Lung (tissue), 12 donors: Measurements from ENCODE around the gene ATP2B2. TPM values are rescaled to one million over a fixed set of nuclear protein-coding genes. Genes with fewer than 3 reads are reported as not detected.

Experiments used
- ATAC-seq: fragments of 200-7000 bp; cut with Tn5 transposase; one replicate; pipeline ENCODE4 v1.9.1; 2020; ENCODE audit warnings: moderate number of reproducible peaks; ENCODE audit not compliant: insufficient read depth, low FRiP score
- DNase-seq, 3 donors: peaks; one replicate each; pipeline ENCODE4 v3.0.0-alpha.2; 2013 to 2017
- H3K27ac ChIP-seq, 2 donors: one replicate each; pipeline ENCODE4 v1.5.1; 2013; ENCODE audit warnings: mild to moderate bottlenecking in 2 of 2, moderate library complexity in 2 of 2, control low read depth in 1 of 2, inconsistent platforms in 1 of 2, low read depth in 1 of 2, low read length in 1 of 2
- H3K27me3 ChIP-seq, 3 donors: one replicate each; pipeline ENCODE4 v1.5.1; 2013; ENCODE audit warnings: low read length in 2 of 3; ENCODE audit not compliant: control insufficient read depth in 3 of 3, insufficient read depth in 3 of 3
- H3K36me3 ChIP-seq, 4 donors: one replicate each; pipeline ENCODE4 v1.5.1; 2013; ENCODE audit warnings: low read length in 4 of 4, mild to moderate bottlenecking in 1 of 4, moderate library complexity in 1 of 4; ENCODE audit not compliant: control insufficient read depth in 4 of 4, insufficient read depth in 4 of 4
- H3K4me1 ChIP-seq, 5 donors: one replicate each; pipeline ENCODE4 v1.5.1; 2013; ENCODE audit warnings: low read length in 5 of 5, mild to moderate bottlenecking in 2 of 5, moderate library complexity in 1 of 5; ENCODE audit not compliant: control insufficient read depth in 5 of 5, insufficient read depth in 5 of 5
- H3K4me3 ChIP-seq: one replicate; pipeline ENCODE4 v1.5.1; 2013; ENCODE audit warnings: mild to moderate bottlenecking, control low read depth, moderate library complexity
- H3K9ac ChIP-seq, 2 donors: one replicate each; pipeline ENCODE4 v1.5.1; 2013; ENCODE audit warnings: low read length in 2 of 2, control low read depth in 1 of 2; ENCODE audit not compliant: insufficient read depth in 1 of 2
- H3K9me3 ChIP-seq, 4 donors: one replicate each; pipeline ENCODE4 v1.5.1; 2013; ENCODE audit warnings: low read length in 3 of 4, mild to moderate bottlenecking in 1 of 4, moderate library complexity in 1 of 4; ENCODE audit not compliant: control insufficient read depth in 4 of 4, insufficient read depth in 3 of 4
- CTCF ChIP-seq: IDR thresholded peaks from 2 replicates; pipeline ENCODE4 v1.5.1; 2012; ENCODE audit warnings: mild to moderate bottlenecking; ENCODE audit errors: control extremely low read depth, extremely low read depth
- WGBS, 2 donors: extraction: QIAGEN DNeasy Blood & Tissue Kit; methylation state at CpG; one replicate each; pipeline ENCODE4 v1.1.7; 2013; 5-methylcytosine and 5-hydroxymethylcytosine counted together
- polyA plus RNA-seq, 2 donors: library from polyadenylated mRNA; stranded (reverse); fragments of 200-250 nt; gene quantifications; one replicate each; pipeline ENCODE4 v1.2.1, GENCODE V29; 2013
- total RNA-seq, 2 donors: library from RNA; depleted of rRNA in 1 of 2; stranded (reverse); fragments of >200 nt in 1 of 2; gene quantifications; one replicate each; pipeline ENCODE4 v1.2.1, GENCODE V29; 2014 to 2021
- donor health status: control.
- donor health status: control.
- donor health status: Bipolar disorder and iron deficiency.
- donor health status: healthy.
- donor health status: DM: yes; HTN: yes; CAD: no.

Gene ATP2B2
- total and polyA plus RNA-seq, 4 donors, result 0.06 TPM; not detected in 3

DNA sequence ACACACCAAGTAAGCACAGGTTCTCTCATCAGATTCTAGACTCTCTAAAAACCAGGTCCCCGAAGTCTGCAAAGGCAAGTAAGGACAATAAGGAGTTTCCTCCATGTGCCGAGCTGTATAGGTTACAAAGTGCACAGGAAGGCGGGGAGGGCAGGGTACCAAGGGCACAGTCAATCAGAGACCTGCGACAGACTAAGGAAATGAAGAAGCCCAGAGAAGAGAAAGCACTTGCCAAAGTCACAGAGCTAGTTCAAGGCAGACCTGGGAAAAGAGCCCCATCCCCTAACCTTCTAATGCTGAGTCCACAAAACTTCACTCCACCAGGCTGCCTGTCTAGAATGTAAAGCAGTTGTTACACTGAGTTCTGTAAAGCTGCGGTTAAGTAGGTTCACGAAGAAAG is 186.1 kb downstream of the ATP2B2 start:
- Histone ChIP-seq H3K4me3 (no peak overlapping the region), H3K9me3 (no peaks in the 10 kb centered on the region), H3K27ac (no peak overlapping the region), H3K9ac (no peak overlapping the region), H3K4me1 (peaks cover 0 to 12% (median 3%) of the 10 kb centered on the region in 5 donors), H3K27me3 (no peaks in the 10 kb centered on the region), H3K36me3 (peaks cover 23 to 38% (median 28%) of the 10 kb centered on the region in 4 donors)
- DNase-seq (no peak), ATAC-seq (no peak)
- no peak for TF ChIP-seq CTCF
- 71 to 78% methylated on average over 6 of the region's 6 CpGs for WGBS, 2 donors

DNA sequence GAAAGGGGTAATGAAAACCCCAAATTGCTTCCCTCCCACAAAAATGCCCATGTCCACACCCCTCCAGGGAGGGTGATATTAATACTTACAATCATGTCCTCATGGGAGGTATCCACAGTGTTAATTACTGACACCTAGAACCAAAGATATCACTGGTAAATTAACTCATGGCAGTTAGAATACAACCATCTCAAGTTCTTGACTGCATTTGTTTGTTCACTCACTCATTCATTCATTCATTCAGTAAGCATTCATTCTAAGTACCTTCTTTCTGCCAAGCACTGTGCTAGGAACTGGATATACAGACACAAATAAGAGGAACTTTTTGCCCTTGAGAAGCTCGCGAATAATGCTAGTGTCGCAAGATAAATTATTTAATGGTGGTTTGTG is 187.4 kb downstream of the ATP2B2 start:
- DNase-seq (no peak), ATAC-seq (no peak)
- Histone ChIP-seq H3K9me3 (no peaks in the 10 kb centered on the region), H3K4me3 (no peak overlapping the region), H3K36me3 (peaks cover 33 to 43% (median 34%) of the 10 kb centered on the region in 4 donors), H3K9ac (no peak overlapping the region), H3K4me1 (peaks cover 0 to 12% (median 3%) of the 10 kb centered on the region in 5 donors), H3K27ac (no peak overlapping the region), H3K27me3 (no peaks in the 10 kb centered on the region)
- WGBS, 2 donors, result 82 to 90% methylated on average over 3 of the region's 3 CpGs
- no peak for TF ChIP-seq CTCF

GRCh38 chr3:10317311-10317960 is 187.9 kb downstream of the ATP2B2 start:
- H3K9me3 ChIP-seq, result no peaks in the 10 kb centered on the region
- no peaks in the 10 kb centered on the region for H3K27me3 ChIP-seq
- ATAC-seq (no peak), DNase-seq (no peak)
- no peak overlapping the region for H3K9ac ChIP-seq
- TF ChIP-seq CTCF, result no peak
- no peak overlapping the region for H3K27ac ChIP-seq
- peaks cover 36 to 46% (median 37%) of the 10 kb centered on the region in 4 donors for H3K36me3 ChIP-seq
- no peak overlapping the region for H3K4me3 ChIP-seq
- 91 to 95% methylated on average over 4 of the region's 4 CpGs for WGBS, 2 donors
- H3K4me1 ChIP-seq, result peaks cover 0 to 12% (median 3%) of the 10 kb centered on the region in 5 donors
